Lung (tissue), 12 donors: Measurements from ENCODE around the gene SEC23IP. TPM values are rescaled to one million over a fixed set of nuclear protein-coding genes. Genes with fewer than 3 reads are reported as not detected.

ENCODE experiments used
- ATAC-seq: fragments of 200-7000 bp; cut with Tn5 transposase; one replicate; pipeline ENCODE4 v1.9.1; 2020; ENCODE audit warnings: moderate number of reproducible peaks; ENCODE audit not compliant: insufficient read depth, low FRiP score
- DNase-seq, 3 donors: peaks; one replicate each; pipeline ENCODE4 v3.0.0-alpha.2; 2013 to 2017
- H3K27ac ChIP-seq, 2 donors: one replicate each; pipeline ENCODE4 v1.5.1; 2013; ENCODE audit warnings: mild to moderate bottlenecking in 2 of 2, moderate library complexity in 2 of 2, control low read depth in 1 of 2, inconsistent platforms in 1 of 2, low read depth in 1 of 2, low read length in 1 of 2
- H3K27me3 ChIP-seq, 3 donors: one replicate each; pipeline ENCODE4 v1.5.1; 2013; ENCODE audit warnings: low read length in 2 of 3; ENCODE audit not compliant: control insufficient read depth in 3 of 3, insufficient read depth in 3 of 3
- H3K36me3 ChIP-seq, 4 donors: one replicate each; pipeline ENCODE4 v1.5.1; 2013; ENCODE audit warnings: low read length in 4 of 4, mild to moderate bottlenecking in 1 of 4, moderate library complexity in 1 of 4; ENCODE audit not compliant: control insufficient read depth in 4 of 4, insufficient read depth in 4 of 4
- H3K4me1 ChIP-seq, 5 donors: one replicate each; pipeline ENCODE4 v1.5.1; 2013; ENCODE audit warnings: low read length in 5 of 5, mild to moderate bottlenecking in 2 of 5, moderate library complexity in 1 of 5; ENCODE audit not compliant: control insufficient read depth in 5 of 5, insufficient read depth in 5 of 5
- H3K4me3 ChIP-seq: one replicate; pipeline ENCODE4 v1.5.1; 2013; ENCODE audit warnings: mild to moderate bottlenecking, control low read depth, moderate library complexity
- H3K9ac ChIP-seq, 2 donors: one replicate each; pipeline ENCODE4 v1.5.1; 2013; ENCODE audit warnings: low read length in 2 of 2, control low read depth in 1 of 2; ENCODE audit not compliant: insufficient read depth in 1 of 2
- H3K9me3 ChIP-seq, 4 donors: one replicate each; pipeline ENCODE4 v1.5.1; 2013; ENCODE audit warnings: low read length in 3 of 4, mild to moderate bottlenecking in 1 of 4, moderate library complexity in 1 of 4; ENCODE audit not compliant: control insufficient read depth in 4 of 4, insufficient read depth in 3 of 4
- WGBS, 2 donors: extraction: QIAGEN DNeasy Blood & Tissue Kit; methylation state at CpG; one replicate each; pipeline ENCODE4 v1.1.7; 2013; 5-methylcytosine and 5-hydroxymethylcytosine counted together
- polyA plus RNA-seq, 2 donors: library from polyadenylated mRNA; stranded (reverse); fragments of 200-250 nt; gene quantifications; one replicate each; pipeline ENCODE4 v1.2.1, GENCODE V29; 2013
- total RNA-seq, 2 donors: library from RNA; depleted of rRNA in 1 of 2; stranded (reverse); fragments of >200 nt in 1 of 2; gene quantifications; one replicate each; pipeline ENCODE4 v1.2.1, GENCODE V29; 2014 to 2021
- TF ChIP-seq, protein P1 (sequence below): IDR thresholded peaks from 2 replicates; pipeline ENCODE4 v1.5.1; 2012; ENCODE audit warnings: mild to moderate bottlenecking; ENCODE audit errors: control extremely low read depth, extremely low read depth
- donor health status: control.
- donor health status: control.
- donor health status: Bipolar disorder and iron deficiency.
- donor health status: healthy.
- donor health status: DM: yes; HTN: yes; CAD: no.

The SEC23IP gene
- total and polyA plus RNA-seq, 4 donors: 9.3 to 69.4 (median 30.1) TPM

DNA sequence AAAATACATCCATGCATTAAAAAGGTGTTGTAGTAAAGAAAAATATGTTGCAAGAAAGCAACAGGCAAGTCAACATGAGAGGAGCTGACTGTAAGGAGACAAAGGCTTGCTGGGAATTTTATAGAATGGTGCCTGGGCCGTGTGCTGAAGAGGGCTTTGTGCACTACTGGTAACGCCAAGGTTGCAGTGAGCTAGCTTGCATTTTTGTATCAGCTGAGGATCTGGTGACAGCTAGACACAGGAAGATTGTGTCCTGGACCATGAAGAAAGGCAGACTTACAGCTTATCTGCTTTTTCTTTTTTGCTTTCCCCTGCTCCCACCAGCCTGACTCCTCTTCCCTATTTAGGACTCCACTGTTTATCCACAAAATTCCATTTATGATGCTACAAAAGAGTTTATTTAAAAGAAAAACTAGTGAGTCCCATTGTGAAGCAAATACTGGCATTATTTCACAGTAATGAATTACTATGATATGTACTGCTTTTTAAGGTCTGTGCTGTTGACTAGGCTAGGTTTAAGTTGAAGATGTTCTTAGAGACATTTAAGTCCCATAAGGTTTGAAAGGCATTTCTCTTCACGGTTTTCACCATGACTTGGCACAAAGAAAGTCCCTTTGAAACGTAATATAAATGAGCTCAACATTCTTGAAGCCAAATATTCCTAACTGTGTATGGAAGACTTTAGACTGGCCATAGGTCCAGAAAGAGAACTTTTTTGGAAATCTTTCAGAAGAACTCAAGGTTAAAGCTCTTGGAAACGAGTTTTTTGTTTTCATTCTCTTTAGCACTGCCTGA, 88.6 kb downstream of the SEC23IP start:
- Histone ChIP-seq H3K9ac (no peak overlapping the region), H3K4me1 (peaks cover 0 to 1% (median 0%) of the 10 kb centered on the region in 5 donors), H3K36me3 (no peaks in the 10 kb centered on the region), H3K27ac (no peak overlapping the region), H3K4me3 (no peak overlapping the region), H3K9me3 (no peaks in the 10 kb centered on the region), H3K27me3 (peaks cover 0 to 3% (median 0%) of the 10 kb centered on the region in 3 donors)
- no peak for DNase-seq
- TF ChIP-seq, protein P1, sequence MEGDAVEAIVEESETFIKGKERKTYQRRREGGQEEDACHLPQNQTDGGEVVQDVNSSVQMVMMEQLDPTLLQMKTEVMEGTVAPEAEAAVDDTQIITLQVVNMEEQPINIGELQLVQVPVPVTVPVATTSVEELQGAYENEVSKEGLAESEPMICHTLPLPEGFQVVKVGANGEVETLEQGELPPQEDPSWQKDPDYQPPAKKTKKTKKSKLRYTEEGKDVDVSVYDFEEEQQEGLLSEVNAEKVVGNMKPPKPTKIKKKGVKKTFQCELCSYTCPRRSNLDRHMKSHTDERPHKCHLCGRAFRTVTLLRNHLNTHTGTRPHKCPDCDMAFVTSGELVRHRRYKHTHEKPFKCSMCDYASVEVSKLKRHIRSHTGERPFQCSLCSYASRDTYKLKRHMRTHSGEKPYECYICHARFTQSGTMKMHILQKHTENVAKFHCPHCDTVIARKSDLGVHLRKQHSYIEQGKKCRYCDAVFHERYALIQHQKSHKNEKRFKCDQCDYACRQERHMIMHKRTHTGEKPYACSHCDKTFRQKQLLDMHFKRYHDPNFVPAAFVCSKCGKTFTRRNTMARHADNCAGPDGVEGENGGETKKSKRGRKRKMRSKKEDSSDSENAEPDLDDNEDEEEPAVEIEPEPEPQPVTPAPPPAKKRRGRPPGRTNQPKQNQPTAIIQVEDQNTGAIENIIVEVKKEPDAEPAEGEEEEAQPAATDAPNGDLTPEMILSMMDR: no peak
- 62 to 72% methylated on average over 5 of the region's 5 CpGs for WGBS, 2 donors
- no peak for ATAC-seq

DNA sequence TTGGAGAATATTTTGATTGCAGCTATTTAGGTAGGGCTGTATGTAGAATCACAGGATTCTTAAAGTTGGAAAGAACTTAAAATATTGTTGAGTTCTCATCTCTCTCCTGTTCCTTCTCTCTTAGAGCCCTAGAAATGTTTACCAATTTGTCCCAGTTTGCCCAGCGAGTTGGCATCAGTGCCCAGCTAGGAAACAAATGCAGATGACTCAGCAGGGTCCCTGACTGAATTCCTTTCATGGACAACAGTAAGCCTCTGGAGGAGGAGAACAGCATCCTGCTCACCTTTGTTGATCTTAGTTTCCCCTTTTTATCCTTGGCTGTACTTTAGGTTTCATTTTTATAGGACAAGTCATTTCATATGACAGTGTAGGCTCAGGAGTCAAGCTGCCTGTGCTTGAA, 89.3 kb downstream of the SEC23IP start:
- WGBS, 2 donors: 35 to 48% methylated on average over 1 of the region's 1 CpG
- no peak overlapping the region for H3K4me3 ChIP-seq
- no peaks in the 10 kb centered on the region for H3K36me3 ChIP-seq
- H3K27me3 ChIP-seq: peaks cover 0 to 3% (median 0%) of the 10 kb centered on the region in 3 donors
- H3K9me3 ChIP-seq: no peaks in the 10 kb centered on the region
- DNase-seq (no peak), ATAC-seq (no peak)
- H3K9ac ChIP-seq: no peak overlapping the region
- no peak overlapping the region for H3K27ac ChIP-seq
- TF ChIP-seq, protein P1: no peak
- peaks cover 0 to 1% (median 0%) of the 10 kb centered on the region in 5 donors for H3K4me1 ChIP-seq

DNA sequence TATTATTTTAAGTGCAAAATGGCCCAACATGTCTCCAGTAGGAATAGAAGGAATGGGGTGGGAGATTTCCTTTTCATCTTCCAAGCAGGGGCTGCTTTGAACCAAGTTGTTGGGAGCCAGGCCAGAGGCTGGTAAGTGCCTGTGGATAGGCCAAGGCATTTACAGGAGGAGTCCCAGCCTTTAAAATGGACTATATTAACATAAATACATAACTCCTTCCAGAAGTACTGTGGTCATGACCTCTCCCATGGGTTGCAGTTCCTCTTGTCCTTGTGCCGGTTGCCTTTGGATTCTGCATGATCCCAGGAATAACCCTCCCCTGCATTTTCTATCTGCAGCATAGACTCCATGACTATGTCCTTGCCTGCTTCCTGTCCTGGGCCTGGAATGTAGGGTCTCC, 95.8 kb downstream of the SEC23IP start:
- DNase-seq (no peak), ATAC-seq (no peak)
- Histone ChIP-seq H3K4me3 (no peak overlapping the region), H3K36me3 (no peaks in the 10 kb centered on the region), H3K9me3 (no peaks in the 10 kb centered on the region), H3K4me1 (no peaks in the 10 kb centered on the region), H3K9ac (no peak overlapping the region), H3K27me3 (peaks cover 0 to 4% (median 0%) of the 10 kb centered on the region in 3 donors), H3K27ac (no peak overlapping the region)
- 86 to 89% methylated on average over 1 of the region's 1 CpG for WGBS, 2 donors
- TF ChIP-seq, protein P1: no peak
